GF-D8 (cell line): ENCODE results near the gene SNRNP200.
A peak's percentile ranks its signal among the peaks of the same experiment; 100 is the strongest.

Experiments
- DNase-seq: peaks from one replicate; lab custom pipeline; 2025; lab: John Stamatoyannopoulos, UW

SNRNP200 gene

DNA sequence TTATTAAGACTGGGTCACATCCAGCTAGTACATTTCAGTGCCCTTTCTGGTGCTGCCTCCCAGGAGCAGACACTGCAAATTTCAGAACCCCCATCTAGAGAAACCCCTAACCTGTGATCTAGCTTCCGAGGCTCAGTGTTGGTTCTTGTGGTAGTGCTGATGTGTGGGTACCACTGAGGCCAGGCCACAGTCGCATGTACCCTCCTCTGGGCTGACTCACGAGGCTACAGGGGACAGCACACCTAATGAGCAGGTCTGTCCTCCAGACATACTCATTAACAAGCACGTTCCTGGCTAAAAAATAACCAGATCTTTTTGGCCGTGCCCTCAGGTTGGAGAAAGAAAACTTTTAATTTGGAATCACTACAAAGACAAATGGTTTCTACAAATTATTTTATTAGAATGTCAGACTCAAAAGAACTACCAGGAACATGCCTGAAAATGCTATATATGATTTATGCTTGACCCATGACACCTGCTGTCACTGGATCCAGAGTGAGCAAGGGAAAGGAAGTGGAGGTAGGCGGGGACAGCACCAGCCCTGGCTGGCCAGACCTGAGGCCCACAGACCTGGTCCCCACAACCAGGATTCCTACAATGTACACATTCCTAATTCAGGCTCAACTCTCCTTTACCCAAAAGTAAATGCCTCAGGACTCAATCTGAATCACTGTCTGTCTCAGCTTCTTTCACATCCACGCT, 30.8 kb downstream of the SNRNP200 start:
- DNase-seq, result no peak

DNA sequence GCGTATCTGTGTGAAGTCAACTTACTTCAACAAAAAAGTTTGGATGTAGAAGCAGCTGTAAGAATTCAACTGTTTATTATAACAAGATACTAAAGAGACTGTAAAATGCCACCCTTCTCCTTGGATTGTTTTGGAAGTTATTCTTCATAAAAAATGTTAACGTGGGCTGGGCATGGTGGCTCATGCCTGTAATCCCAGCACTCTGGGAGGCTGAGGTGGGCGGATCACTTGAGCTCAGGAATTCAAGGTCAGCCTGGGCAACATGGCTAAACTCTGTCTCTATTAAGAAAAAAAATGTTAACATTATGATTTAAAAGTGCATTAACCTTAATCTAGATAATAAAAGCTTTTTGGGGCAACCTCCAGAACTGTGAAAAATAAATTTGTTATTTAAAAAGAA, 31.6 kb downstream of the SNRNP200 start:
- DNase-seq, result no peak

DNA sequence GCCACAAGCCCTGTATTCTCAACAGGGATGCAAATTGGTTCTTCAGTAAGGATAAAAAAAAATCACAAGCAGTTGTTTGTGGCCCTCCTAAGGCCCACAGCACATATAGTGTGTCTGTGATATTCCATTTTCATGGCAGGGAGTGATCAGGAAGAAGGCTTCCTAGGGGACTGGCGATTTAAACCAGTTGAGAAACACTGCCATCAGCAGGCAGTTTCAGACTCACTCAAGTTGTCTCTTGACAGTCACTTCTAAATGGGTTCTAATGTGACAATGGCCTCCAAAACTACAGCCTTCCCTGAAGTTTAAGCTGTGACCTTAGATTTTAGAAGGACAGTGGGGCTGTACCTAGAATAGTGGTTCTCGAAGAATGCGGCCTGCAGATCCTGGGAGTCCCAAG, 33.4 kb downstream of the SNRNP200 start:
- no peak for DNase-seq

DNA sequence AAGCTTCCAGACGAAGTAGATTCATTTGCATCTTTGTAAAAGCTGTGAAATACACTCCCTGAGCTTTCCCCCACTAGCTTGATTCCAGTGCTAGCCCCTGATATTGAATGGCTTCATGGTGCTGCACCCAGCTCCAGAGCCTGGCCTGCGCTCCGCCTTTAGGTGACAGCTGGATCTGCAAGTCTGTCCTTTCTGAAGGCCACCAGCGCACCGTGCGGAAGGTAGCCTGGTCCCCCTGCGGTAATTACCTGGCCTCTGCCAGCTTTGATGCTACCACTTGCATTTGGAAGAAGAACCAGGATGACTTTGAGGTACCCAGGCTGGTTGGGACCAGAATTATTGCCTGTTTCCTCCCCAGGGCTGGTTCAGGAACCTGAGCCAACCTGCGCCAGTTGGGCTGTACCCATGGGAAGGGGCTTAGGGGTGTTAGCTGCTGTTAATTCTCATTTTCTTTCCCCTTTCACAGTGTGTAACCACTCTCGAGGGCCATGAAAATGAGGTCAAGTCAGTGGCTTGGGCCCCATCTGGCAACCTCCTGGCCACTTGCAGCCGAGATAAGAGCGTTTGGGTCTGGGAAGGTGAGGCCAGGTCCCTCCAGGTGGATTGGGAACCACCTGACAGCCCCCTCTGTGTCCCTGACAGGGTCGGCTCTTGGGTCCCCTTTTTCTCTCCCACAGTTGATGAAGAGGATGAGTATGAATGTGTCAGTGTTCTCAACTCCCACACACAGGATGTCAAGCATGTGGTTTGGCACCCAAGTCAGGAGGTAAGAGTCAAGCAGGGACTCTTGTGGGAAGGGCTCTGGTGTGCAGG, 38.0 kb downstream of the SNRNP200 start:
- DNase-seq, result peak; percentile 4

DNA sequence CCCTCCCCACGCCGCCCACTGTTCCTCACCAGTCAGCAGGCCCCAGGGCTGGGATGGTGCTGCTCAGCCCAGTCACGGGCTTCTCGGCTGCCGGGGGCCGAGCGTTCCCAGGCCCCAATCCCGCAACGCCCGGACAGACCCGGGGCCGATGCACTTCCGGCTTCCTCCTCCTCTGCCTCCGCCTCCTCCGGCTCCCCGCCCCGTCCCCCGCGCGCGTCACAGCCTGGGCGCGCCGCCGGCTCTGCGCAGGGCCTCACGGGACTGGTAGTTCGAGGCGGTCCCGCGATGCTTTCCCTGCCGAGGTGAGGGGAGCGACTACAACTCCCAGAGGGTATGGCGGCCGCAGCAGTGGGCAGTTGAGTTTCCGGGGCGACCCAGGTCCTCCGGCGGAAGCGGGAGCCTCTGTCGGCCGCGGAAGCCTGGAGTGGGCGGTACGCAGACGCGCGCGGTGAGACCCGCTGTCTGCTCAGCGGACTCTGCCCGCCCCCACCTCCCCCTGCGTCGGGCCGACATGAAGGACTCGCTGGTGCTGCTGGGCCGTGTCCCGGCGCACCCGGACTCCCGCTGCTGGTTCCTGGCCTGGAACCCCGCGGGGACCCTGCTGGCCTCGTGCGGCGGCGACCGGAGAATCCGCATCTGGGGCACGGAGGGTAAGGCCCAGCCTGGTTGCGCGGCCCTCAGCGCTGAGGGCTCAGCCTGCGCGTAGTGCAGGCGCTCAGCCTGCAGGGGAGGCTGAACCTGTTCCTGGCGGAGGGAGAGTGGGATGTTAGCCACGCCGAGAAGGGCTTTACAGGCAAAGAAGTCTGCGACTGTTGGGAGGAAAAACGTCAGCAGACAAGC, 39.3 kb downstream of the SNRNP200 start, which contains the start of the genes CIAO1 and TMEM127:
TSS of gene CIAO1 (plus strand) at position 386 of the 840 bp plus-strand sequence. CDS start at position 512, 126 bp downstream.
TSS of gene TMEM127 (minus strand) at position 158 of the 840 bp plus-strand sequence. CDS start 616 bp downstream, outside the sequence.
- DNase-seq, result peak; percentile 94

DNA sequence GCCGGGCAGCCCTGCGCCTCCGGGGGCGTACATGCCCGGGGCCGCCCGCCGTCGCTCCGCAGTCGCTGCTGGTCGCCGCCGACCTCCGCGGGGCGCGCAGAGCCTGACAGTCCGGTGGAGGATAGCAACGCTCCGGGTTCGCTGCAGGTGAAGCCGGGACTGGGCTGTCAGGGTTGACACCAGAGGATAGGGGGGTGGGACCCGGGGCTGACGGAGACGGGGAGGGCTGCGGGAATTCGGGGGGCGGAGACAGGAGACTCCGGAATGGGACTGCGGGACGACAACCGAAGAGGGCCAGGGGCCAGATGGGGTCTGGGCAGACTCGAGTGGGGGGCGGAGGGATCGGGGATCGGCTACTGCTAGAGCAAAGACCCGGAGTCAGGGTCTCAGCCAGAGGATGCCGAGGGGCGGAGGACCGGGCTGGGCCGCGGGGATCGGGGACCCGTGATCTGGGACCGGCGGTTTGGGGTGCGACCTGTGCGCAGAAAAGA, 40.0 kb downstream of the SNRNP200 start:
- DNase-seq, result no peak

DNA sequence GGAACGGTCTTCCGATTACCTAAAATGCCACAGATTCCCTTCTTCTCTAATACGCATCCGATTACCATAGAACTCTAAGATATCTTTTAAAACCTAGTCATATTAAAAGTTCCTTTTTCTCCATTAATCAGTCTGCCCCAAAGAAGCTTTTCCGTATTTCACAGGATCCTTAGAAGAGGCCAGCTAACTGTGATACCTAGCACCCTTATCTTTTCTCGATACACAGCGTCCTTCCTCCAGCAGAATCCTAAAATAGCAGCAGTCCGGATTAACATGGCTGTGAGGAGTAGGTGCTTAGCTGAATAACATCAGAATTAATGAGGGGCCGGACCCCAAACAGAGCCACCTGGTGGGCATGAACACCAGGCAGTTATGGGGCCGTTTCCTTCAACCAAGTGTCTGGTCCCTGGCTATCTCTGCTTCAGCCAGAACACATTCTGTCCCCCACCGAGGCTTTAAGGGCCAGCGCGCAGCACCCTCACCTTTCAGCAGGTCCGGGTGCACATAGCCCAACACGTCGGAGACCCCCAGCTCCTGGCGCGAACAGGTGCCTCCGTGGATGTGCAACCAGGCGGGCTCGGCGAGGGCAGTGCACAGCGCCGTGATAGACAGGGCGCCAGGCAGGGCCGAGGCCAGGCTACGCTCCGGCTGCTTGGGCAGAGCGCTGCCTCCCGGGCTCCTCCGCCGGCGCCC, 40.5 kb downstream of the SNRNP200 start:
- DNase-seq, result peak; percentile 3

DNA sequence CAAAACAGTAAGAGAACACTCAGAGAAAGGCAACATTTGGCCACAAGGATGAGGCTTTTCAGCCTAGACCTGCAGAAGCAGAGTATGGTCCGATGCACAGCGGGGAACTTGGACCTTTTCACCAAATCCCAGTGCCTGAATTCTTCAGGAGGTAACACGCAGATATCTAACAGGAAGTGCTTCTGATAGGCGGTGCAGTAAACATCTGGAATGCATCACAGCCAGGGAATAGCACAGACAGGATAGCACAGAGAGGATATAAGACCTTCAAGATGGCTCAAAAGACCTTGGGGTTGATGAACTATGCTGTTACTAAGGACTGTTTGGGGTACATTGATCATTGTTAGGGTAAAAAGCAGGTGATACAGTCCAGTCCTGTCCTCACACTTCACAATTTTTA, 41.3 kb downstream of the SNRNP200 start:
- DNase-seq, result no peak

DNA sequence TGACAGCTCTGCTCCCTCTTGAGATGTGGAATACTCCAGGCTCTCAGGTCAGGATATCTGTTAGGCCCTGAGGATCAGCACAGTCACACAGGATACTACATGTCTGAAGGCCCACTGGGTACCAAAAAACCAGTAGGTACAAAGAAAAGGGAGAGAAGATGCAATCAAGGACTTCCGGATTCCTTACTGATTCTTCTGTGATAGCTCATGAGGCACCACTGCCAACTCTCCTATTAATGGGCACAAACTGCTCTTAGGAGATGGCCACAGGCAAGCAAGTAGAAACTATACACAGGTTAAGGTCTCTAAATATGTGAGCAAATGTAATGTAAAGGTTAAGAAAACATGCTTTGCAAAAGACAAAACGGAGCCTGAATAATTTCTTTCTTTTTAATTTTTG, 43.0 kb downstream of the SNRNP200 start:
- DNase-seq, result no peak

DNA sequence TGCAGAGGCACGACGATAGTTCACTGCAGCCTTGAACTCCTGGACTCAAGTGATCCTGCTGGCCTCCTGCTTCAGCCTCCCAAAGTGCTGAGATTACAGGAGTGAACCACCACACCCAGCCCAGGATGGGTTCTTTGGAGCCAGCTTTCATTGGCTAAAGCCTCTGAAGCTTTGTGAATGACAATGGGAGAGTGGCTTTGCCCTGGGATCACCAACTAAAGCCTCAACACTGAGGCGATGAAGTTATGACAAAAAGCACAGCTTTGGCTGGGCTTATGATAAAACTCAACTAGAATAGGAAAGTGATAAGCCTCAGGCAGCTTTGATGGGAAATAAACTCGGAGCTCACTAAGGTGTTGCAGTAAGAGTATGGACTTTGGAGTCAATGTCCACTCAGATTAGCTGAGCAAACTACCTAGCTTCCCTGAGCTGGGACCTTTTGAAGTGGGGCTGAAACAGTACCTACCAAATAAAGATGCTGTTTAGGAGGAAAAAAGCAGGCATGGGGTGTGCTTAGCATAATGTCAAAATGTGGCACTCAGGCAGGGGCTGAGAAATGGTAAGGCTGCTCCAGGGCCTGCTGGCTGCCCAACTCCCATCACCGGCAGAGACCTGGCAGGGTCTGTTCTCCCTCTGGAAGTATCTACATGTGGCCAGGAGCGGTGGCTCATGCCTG, 43.9 kb downstream of the SNRNP200 start:
- DNase-seq, result no peak

DNA sequence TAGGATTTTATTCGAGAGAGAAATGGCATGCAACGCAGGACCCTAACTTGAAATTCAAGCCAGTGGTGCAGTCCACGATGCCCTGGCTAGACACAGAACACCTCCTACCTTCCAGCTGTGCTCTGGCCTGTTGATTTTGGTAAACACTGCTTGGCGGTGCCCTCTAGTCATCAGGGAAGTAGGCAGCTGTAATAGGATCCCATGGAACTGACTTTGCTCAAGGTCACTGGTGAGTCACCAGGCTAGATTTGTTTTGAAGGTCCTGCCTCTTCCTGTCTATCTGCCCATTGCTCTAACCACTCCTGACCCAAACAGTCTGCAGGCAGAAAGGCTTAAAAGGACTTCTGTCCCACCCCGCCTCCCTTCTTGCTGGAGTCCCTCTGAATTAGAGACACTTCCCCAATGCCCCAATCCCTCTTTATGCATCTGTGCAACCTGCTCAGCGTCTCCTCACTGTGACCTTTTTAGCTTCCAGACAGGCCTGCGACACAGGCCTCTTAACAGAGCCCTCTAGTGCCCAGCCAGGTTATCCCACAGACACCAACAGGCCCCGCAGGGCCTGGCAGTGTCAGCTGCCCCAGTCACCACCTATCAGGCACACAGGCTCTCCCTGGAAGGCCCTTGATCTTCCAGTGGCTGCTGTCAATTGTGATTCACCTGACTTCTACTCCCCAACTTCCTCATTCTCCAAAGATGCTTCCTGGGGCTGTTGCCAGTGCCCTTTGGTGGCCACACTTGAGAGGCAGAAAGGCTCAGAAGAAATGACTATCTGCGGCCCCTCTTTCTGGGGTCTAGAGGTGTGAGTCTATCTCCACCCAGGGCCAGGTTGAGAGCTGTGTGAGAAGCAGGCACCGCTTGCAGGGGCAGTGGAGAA, 44.7 kb downstream of the SNRNP200 start:
- peak; percentile 58 for DNase-seq

DNA sequence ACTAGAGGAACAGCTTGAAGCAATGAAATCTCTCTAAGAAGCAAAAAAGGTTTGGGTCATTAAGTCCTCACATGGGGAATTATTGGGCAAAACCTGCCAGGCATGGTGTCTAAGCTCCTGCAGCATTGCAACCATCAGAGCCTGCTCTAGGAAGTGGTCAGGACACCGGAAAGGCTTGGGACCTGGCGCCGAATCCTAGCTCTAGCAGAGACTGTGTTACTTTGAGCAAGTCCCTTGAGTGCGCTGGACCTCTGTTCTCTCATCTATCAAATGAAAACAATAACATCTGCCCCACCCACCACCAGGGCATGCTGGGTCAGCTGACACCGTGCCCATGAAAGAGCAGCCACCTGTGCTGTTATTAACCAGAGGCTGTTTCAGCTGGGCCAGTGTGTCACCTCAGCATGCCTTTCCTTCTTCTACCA, 45.8 kb downstream of the SNRNP200 start:
- no peak for DNase-seq

DNA sequence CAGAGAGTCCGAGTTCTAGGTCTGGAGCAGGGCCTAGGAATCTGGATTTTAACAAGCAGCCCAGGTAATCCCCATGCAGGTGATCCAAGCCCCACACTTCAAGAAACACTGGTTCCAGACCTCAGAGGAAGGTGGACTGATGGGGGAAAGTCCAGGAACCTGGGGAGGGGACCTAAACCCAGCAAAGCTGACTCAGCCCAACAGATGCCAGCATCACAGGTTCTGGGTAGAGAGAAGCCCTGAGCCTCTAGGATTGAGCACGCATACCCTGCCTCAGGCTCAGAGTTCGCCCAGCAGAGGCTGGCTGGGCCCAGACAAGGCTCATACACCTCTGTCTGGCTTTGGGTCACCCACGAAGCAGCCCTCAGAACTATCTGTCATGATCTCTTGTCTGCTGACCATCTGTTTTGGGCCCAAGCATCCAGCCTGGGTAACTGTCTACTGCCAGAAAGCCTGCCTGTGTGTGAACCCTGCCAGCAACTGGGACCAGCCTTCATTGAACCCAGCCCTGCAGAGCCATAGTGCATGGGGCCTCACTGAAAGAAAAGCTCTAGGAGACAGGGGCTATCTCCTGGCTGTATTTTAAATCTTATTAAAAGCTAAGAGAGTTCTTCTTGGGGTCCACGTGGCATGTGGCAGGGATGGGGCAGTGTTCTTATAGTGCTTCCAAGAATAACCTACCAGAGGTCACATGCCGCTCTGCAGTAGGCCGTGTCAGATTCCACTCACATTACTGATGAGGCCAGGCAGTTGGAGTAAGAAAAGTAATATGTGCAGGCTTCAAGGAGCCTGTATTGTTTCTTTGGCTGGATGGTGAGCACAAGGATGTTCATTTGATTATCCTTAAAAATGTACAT, 47.0 kb downstream of the SNRNP200 start:
- DNase-seq, result no peak

DNA sequence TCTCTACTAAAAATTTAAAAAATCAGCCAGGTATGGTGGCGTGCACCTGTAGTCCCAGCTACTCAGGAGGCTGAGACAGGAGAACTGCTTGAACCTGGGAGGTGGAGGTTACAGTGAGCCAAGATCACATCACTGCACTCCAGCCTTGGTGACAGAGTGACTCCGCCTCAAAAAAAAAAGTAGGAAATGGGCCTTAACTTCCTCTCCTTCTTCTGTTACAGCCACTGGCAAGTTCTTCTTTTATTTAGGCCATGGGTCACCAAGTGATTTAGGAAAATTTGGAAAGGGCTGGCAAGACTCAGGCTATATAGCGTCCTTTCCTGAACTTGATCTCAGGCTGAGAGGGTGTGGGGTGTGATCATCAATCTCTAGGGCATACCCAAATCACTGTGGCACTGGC, 47.6 kb downstream of the SNRNP200 start:
- DNase-seq, result peak; percentile 54

DNA sequence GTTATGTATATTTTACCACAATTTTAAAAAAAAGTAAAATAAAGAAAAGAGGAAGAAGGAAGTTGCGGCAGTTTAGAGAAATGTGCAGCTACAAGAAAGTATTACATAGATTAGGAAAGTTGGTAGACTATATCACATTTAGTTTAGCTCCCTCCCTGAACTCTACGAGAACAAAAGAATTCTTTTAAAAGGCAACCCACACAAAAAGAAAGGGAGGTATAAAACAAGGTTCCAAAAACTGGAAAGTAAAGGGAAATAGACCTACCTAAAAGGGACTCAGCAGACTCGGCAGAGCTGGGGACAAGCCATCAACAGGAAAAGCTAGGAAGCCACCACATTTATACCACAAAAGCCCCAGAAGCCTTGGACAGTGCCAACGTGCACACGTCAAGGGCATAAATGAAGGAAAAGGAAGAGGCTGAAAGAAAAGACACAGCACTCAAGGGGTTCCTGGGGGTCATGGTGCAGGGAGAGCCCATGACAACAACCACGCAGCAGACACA, 48.7 kb downstream of the SNRNP200 start:
- peak; percentile 70 for DNase-seq

DNA sequence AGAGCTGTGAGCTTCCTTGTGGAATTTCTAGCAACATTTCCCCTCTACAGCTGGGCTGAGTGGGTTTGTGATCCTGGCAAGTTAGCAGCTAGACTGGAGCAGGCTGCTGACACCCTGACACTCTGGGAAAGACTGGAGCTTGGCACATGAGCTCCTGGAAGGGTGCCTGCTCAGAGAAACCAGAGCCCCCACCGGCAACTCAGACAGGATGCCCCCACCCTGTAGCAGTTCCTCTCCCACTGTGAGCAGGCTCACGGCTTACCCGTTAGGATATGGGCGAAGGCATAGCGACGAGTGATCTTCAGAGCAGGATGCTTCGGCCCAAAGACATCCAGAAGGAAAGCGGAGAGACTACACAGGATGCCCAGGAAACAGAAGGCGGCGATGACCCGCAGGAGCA, 50.8 kb downstream of the SNRNP200 start:
- DNase-seq, result no peak

DNA sequence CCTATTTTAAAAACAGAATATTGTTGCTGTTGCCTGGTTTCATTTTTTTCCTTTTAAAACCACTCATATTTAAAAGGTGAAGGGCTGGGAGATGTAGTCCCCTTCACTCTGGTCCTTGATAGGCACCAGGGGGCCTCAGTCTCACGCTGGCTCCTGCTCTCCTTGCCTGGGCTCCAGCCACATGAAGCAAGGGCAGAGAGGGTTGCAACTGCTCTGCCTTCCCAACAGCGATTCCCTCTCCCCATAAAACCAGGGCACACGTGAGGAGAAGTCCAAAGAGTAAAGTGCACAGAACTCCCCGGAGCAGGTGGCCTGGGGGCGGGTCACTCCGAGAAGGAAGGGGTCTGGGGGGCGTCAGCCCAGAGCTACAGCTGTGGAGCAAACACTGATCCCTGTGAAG, 52.3 kb downstream of the SNRNP200 start:
- no peak for DNase-seq

DNA sequence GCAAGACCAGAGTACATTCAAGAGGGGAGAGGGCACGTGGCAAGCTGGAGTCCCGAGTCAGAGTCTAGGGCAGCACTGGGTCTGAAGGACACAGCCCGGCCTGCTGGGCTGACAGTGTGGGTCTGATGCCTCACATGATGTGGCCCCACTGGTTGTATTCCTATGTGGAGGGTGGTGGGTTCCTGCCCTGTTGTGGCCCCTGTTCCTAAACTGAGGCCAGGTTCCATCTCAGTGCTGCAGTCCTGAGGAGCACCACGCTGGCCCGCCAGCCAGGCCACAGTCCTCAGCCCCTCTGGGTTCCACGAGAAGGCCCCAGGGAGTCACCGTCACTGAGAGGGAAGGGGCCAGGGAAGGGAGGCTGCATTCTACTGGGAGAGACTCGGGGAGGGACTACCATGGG, 52.8 kb downstream of the SNRNP200 start:
- DNase-seq, result no peak
